ENCODE results near the gene PRPF18. TPM values are rescaled to one million over a fixed set of nuclear protein-coding genes. Genes with fewer than 3 reads are reported as not detected.

Gene PRPF18
- total RNA-seq, 1 donor from 2014 or later = 13.4 TPM

GRCh38 chr10:13597909-13598308, 11.1 kb downstream of the PRPF18 start:
- no peak overlapping the region for H3K4me3 Mint-ChIP-seq (ENCODE audit: unreplicated experiment)
- H3K27me3 Mint-ChIP-seq (ENCODE audit: low read depth) = no peaks in the 10 kb centered on the region
- no peak overlapping the region for H3K27ac Mint-ChIP-seq (ENCODE audit: unreplicated experiment)
- no peaks in the 10 kb centered on the region for H3K9me3 Mint-ChIP-seq (ENCODE audit: low read depth)
- H3K36me3 Mint-ChIP-seq (ENCODE audit: low read depth) = peaks cover 6% of the 10 kb centered on the region
- H3K4me1 Mint-ChIP-seq (ENCODE audit: low read depth) = peaks cover 11% of the 10 kb centered on the region
- DNase-seq (ENCODE audit: low spot score) = no peak
- TF ChIP-seq CTCF (IDR thresholded peaks at IDR 0.05) = no peak

GRCh38 chr10:13604357-13605040, 17.7 kb downstream of the PRPF18 start:
- H3K9me3 Mint-ChIP-seq (ENCODE audit: low read depth) = no peaks in the 10 kb centered on the region
- H3K27me3 Mint-ChIP-seq (ENCODE audit: low read depth) = no peaks in the 10 kb centered on the region
- TF ChIP-seq CTCF (IDR thresholded peaks at IDR 0.05) = no peak
- H3K4me3 Mint-ChIP-seq (ENCODE audit: unreplicated experiment) = no peak overlapping the region
- H3K4me1 Mint-ChIP-seq (ENCODE audit: low read depth) = peaks cover 11% of the 10 kb centered on the region
- peaks cover 17% of the 10 kb centered on the region for H3K36me3 Mint-ChIP-seq (ENCODE audit: low read depth)
- no peak overlapping the region for H3K27ac Mint-ChIP-seq (ENCODE audit: unreplicated experiment)
- no peak for DNase-seq (ENCODE audit: low spot score)

- no peak overlapping the region for H3K27ac Mint-ChIP-seq (ENCODE audit: unreplicated experiment)
- H3K4me1 Mint-ChIP-seq (ENCODE audit: low read depth) = no peaks in the 10 kb centered on the region
- no peak for TF ChIP-seq CTCF (IDR thresholded peaks at IDR 0.05)
- peaks cover 17% of the 10 kb centered on the region for H3K36me3 Mint-ChIP-seq (ENCODE audit: low read depth)
- DNase-seq (ENCODE audit: low spot score) = no peak
- no peaks in the 10 kb centered on the region for H3K27me3 Mint-ChIP-seq (ENCODE audit: low read depth)
- H3K4me3 Mint-ChIP-seq (ENCODE audit: unreplicated experiment) = no peak overlapping the region
- H3K9me3 Mint-ChIP-seq (ENCODE audit: low read depth) = no peaks in the 10 kb centered on the region
Observed at GRCh38 chr10:13608246-13608853, 21.6 kb downstream of the PRPF18 start.

- no peaks in the 10 kb centered on the region for H3K9me3 Mint-ChIP-seq (ENCODE audit: low read depth)
- H3K4me1 Mint-ChIP-seq (ENCODE audit: low read depth) = peaks cover 42% of the 10 kb centered on the region
- H3K27ac Mint-ChIP-seq (ENCODE audit: unreplicated experiment) = peak overlapping the region; percentile 41
- peaks cover 13% of the 10 kb centered on the region for H3K36me3 Mint-ChIP-seq (ENCODE audit: low read depth)
- no peaks in the 10 kb centered on the region for H3K27me3 Mint-ChIP-seq (ENCODE audit: low read depth)
- no peak for TF ChIP-seq CTCF (IDR thresholded peaks at IDR 0.05)
- no peak overlapping the region for H3K4me3 Mint-ChIP-seq (ENCODE audit: unreplicated experiment)
- no peak for DNase-seq (ENCODE audit: low spot score)
Observed at GRCh38 chr10:13612654-13613373, 26.0 kb downstream of the PRPF18 start.

GRCh38 chr10:13613519-13613918, 26.8 kb downstream of the PRPF18 start:
- Mint-ChIP-seq H3K36me3 (ENCODE audit: low read depth) (peaks cover 15% of the 10 kb centered on the region), H3K9me3 (ENCODE audit: low read depth) (no peaks in the 10 kb centered on the region), H3K4me3 (ENCODE audit: unreplicated experiment) (no peak overlapping the region), H3K27ac (ENCODE audit: unreplicated experiment) (peak overlapping the region; percentile 94), H3K27me3 (ENCODE audit: low read depth) (no peaks in the 10 kb centered on the region), H3K4me1 (ENCODE audit: low read depth) (peaks cover 45% of the 10 kb centered on the region)
- TF ChIP-seq CTCF (IDR thresholded peaks at IDR 0.05) = peak; percentile 82
- DNase-seq (ENCODE audit: low spot score) = no peak
